HG03103 (cell line): ENCODE results near the gene PLCXD3.

Experiments used
- ATAC-seq: cut with Tn5 transposase; IDR thresholded peaks from one replicate; pipeline ENCODE4 v1.9.1; 2021; ENCODE audit warnings: low read depth; ENCODE audit not compliant: unreplicated experiment

The PLCXD3 gene, protein sequence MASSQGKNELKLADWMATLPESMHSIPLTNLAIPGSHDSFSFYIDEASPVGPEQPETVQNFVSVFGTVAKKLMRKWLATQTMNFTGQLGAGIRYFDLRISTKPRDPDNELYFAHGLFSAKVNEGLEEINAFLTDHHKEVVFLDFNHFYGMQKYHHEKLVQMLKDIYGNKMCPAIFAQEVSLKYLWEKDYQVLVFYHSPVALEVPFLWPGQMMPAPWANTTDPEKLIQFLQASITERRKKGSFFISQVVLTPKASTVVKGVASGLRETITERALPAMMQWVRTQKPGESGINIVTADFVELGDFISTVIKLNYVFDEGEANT

DNA sequence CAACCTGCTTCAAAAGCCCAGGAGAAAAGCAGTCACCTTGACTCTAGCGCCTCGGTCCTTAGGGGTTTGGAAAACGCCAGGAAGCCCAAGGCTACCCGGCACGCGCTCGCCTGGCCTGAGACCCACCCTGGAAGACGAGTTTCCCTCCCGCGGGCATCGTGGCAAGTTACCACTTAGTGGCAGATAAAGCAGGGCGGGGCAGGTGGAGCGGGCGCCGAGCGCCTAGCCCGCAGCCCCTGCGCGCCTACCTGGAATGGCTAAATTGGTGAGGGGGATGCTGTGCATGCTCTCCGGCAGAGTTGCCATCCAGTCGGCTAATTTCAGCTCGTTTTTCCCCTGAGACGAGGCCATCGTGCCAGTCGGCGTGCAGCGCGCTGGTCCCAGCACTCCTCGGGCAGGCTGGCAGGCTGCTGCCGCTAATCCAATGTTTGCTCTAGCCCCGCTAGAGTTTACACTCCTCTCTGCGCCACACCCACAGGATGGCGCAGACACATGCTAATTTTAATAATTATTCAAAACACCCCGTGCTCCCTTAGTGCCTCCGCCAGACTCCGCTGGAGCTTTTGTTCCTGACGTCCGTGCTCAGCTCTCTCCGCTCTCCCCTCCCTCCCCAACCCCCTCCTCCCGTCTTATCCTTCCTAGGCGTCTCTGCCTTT is at the start of gene PLCXD3:
TSS of gene PLCXD3 (minus strand) at position 426 of the 656 bp plus-strand sequence. CDS start at position 351, 75 bp downstream.
- no peak for ATAC-seq

DNA sequence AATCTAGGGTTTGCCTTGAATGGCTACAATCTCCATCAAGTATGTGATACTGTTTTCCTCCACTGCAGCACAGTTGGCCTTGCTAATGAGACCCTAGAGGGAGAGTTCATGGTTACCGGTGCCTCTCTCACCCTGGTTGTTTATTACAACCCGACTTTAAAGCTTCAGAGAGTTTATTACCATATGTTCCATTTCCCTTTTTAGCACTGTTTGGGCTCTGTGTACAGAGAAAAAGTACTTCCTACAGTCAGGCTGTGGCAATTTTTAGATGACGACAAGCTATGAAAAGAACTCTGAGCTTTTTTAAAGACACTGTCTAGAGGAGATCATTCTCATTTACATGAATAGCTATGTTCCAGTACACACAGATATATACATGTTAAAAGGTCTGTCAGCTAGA is 48.8 kb upstream of the PLCXD3 start:
- ATAC-seq = no peak

DNA sequence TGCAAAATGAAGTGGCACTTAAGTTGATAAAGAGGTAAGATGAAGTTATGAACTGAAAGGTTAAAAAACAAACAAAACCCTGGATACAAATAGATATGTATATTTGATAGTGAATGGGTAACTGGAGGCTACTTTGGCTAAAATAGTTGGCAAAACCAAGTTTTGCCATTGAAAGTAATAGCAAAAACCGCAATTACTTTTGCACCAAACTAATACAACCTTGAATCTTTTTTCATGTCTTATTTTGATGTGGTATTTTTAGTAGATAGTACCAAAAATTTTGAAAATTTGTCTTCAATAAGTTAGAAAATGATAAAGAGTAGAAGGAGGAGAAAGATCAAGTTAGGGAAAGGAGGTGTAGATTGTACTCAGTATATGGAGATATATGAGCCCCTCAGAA is 47.9 kb upstream of the PLCXD3 start:
- no peak for ATAC-seq

DNA sequence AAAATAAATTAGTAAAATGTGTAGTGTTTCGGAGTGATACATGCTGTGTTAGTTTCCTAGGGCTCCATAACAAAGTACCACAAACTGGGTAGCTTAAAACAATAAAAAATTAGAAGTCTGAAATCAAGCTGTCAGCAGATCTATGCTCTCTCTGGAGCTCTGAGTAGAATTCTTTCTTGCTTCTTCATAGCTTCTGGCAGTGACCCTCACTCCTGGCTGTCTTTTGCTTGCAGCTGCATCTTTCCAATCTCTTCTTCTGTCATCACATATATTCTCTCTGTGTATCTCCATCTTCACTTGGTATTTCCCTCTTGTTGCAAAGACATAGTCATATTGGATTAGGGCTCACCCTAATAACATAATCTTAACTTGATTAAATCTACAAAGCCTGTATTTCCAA is 37.6 kb upstream of the PLCXD3 start:
- ATAC-seq = no peak

DNA sequence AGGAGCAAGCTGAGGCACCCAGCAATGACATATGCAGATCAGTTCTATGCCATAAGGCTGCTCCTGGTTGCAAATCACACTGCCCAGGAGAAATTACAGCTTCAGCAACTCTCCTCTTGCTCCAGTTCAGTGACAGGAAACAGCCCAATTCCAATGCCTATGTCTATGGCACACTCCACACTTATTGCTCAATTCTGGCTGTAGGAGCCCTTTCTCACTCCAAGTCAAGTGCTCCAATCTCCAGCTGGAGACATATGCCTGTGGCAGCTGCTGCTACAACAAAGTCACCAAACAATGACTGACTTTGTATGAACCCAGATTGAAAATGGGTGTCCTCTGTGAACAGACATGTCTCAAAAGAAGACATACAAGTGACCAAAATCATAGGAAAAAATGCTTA is 31.8 kb upstream of the PLCXD3 start:
- ATAC-seq = no peak

DNA sequence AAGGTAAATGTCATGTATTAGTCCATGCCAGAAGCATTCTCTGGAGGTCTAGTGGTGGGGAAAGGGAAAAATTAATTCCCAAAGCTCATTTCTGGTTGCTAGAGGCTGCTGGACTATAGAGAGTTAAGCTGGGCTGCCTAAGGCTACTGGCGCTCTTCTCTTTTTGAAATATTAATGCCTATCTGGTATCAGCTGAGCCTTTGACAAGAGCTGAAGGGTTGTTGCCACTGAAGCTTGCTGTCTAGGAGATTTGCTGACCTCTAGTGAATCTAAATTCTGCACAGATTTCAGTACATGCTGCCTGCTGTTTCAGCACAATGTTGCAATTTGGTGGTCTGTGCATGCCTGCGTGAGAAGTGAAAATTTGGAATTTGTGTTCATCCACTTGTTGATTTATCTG is 29.1 kb upstream of the PLCXD3 start:
- ATAC-seq = no peak

DNA sequence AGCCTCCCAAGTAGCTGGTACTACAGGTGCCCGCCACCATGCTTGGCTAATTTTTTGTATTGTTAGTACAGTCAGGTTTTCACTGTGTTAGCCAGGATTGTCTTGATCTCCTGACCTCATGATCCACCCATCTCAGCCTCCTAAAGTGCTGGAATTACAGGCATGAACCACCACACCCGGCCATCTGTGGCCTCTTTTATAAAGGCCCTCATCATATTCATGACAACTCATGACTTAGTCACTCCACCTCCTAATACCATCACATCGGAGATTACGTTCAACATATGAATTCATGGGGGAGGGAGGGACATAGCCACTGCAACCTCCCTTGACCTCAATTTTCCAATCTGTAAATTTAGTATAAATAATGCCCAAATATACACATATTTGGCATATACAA is 27.2 kb upstream of the PLCXD3 start:
- ATAC-seq = no peak

DNA sequence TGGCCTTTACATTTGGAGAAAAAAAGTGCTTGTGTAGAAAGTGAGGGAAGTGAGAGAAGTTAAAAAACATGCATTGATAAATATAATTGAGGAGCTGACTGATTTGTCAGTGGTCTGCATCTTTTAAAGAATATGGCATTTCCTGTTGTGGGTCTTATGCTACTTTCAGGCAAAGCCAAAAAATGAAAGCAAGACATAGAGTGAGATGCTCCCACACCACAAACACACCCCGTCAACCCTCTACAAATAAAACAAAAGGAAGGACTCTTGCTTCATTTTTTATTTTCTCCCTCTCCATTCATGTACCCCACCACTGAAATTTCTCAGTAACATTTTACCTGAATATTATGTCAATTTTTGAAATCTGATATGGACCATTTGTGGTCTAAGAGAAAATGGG is 22.1 kb upstream of the PLCXD3 start:
- no peak for ATAC-seq

DNA sequence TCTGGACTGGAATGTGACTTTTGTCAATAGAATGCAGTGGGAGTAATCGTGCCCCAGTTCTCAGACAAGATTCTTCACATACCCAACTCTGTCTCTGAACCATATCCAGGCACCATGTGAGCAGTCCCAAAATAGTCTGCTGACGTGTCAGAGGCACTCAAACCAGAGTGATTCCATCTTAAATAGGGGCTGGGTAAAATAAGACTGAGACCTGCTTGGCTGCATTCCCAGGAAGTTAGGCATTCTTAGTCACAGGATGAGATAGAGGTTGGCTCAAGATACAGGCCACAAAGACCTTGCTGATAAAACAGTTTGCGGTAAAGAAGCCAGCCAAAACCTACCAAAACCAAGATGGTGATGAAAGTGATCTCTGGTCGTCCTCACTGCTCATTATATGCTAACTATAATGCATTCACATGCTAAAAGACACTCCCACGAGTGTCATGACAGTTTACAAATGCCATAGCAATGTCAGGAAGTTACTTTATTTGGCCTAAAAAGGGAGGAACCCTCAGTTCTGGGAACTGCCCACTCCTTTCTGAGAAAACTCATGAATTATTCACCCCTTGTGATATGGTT is 16.9 kb upstream of the PLCXD3 start:
- ATAC-seq = no peak

DNA sequence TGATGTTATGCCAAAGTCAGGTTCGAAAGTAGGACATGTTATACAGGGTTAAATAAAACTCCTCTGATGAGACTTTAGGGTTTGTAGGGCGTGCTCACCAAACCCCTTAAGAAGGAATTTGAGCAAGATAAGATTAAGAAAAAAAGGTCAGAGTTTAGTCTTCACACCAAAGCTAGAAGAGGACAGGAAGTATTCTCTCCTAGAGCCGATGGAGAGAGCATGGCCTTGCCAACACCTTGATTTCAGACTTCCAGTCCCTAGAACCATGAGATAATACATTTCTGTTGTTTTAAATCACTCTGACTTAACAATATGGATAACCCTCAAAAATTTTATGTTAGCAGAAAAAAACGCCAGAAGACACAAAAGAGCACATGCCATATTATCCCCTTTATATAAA is 16.3 kb upstream of the PLCXD3 start:
- no peak for ATAC-seq

DNA sequence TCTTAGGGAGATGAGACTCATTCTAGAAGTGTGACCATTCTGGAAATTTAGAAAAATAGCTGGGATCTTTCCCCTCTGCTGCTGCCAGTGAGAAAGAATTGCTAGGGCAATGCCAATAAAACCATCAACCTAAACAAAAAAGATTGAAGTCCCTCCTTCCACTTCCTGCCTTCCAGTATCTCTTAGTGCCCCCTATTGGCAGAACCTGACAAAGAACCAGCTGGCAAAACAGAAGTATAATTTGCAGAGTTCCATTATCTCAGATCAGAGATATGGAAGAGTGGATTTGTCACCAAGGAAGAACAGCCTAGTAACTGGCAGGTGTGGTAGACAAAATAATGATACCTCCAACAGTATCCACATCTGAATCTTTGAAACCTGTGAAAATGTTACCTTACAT is 13.8 kb upstream of the PLCXD3 start:
- no peak for ATAC-seq

DNA sequence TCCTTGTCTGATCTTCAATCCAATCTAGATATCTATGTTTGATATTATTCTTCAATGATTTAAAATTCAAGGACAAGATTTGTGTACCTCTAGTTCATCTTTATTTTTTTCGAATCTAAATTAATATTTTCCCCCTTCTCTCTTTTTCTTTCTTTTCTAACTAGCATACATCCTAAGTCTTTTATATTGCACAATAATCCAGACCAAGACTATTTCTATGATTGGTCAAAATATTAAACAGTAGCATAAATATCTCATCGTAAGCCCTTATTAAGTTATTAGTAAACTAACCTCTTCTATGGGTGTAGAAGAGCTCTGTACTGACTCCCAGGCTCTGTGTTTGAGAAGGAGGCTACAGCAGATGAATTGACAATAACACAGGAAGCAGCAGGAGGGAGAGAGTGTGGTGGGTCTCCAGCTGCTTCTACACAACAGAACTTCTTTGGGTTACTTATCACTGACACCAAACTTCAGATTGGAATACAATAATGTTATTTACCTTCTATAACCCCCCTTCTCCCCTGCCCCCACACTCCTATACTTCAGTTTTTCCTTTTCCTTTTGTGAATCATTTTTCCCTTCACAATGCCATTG is 11.9 kb upstream of the PLCXD3 start:
- ATAC-seq = no peak

DNA sequence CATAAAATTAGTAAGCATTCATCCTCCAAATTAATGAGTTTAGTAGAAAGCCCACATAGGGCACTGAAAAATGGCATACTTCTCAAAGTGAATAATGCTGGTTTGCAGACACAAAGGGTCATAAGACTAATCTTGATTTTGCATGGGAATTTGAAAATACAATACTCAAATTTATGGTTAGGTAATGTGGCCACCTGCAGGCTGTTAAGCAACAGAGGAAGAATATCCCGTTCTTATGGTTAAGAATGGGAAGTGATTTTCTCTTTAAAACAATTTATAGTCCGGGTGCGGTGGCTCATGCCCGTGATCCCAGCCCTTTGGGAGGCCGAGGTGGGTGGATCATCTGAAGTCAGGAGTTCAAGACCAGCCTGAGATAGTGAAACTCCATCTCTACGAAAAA is 9.4 kb upstream of the PLCXD3 start:
- no peak for ATAC-seq

DNA sequence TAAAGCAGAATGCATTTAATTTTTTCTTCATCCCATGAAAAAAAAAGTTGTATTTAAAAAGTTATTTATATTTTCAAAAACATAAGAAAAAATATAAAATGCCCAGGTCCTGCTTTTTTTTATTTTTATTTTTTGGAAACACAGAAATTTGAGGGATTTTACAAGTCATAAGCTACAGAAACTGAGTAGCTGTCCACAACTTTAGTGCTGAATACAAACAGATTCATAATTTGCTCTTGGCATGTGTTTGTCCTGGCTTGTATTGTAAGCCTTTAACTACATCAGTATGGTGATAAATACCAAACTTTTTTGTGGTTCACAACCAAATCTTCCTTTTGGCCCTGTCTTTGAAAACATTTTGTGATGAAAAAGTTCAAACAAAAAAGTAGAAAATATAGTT is 7.5 kb upstream of the PLCXD3 start:
- ATAC-seq = no peak

DNA sequence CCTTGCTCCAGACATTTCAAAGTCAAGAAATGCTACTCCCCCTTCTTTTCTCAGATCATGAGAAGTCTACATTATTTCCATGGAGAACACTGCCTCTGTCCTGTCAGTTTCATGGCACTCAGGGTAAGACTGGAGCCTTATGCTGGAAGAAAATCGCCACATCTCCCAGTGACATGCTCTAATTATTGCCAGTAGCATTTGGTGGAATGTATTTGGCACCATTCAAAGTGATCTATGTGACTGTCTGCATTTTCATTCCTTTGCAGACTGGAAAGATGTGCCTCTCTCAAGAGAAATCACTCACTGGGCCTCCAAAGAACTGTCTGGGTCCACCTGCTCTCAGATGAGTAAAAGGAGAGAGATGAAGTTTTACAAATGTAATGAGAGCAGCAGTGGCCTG is 840 bp upstream of the PLCXD3 start:
- ATAC-seq = no peak

DNA sequence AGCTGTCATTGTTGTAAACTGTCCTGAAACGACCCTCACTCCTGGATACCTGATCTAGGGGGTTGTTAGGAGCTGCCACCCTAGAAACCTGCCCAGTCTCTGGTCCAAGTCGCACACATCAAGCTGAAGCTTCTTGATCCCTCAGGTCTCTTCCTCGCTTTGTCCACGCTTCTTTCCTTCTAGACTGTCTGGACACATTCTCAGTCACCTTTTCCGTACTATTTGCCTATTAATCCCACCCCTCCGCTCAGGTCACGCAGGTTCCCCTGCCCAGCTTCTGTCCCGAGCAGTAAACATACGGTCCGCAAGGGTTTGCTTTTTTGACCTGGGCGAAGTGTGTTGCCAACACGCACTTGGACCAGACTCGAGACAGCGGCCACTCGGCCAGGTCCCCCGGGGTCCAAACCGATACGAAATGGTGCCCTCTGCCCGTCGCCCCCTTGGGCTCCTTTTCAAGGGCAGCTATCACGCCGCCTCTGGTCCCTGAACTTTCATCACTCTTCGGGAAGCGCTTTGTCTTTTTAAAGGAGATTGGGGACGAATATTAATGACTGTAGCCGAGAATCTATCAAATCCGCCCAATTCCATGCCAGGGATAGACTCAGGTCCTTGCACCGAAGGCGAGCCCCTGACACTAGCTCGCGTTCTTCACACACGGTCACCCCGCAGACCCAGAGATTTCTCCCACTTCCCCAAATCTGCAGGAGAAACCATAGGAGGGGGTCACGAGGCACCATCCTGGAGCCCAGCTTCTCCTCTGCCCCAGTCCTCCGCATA is 814 bp downstream of the PLCXD3 start:
- ATAC-seq = no peak

DNA sequence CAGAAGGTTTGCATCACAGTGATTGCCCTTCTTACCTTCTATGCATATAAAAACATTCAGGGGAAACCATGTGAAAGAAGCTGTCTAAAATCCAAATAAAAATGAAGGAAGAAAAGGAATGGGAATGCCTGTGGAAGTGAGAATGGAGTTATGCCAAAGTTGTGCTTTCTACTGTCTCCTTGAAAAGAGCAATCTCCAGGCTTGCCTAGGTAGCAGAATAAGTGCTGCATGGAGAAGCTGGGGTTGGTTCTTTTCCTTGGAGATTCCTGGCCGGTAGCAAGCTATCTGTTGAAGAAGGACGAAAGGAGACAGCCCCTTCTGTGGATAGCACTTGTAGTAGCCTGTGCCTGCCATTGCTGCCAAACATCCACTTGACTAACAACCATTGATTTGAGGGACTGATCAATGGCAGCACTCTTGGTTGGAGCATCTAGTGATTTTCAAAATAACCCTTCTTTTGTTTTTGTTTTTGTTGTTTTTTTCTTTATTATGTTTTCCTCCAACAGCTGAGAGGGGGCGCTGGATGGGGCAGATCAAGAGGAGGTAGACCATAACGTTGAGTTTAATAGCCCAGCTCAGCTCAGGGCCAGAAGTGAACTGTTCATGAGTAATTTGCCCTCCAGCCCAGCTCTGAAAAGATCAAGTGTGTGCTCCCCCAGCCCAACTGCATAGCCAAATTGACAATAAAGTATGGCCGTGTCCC is 1.6 kb downstream of the PLCXD3 start:
- ATAC-seq = no peak

DNA sequence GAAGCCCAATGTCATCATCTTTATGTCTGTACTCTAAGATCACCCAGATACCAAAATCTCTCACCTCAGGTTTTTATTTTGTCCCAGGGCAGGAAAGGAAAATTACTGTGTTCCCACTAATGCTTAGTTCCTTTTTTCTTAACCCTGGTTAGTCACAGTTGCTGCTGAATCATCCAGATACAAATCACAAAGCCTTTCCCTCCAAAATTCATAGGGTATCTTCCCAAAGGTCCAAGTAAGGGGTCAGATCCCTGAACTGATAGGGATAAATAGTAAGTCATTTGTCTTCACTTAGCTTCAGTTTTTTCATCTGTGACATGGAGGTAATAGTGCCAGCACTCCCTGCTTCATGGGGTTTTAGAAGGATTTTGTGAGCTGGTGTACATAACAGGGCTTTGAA is 2.2 kb downstream of the PLCXD3 start:
- ATAC-seq = no peak

DNA sequence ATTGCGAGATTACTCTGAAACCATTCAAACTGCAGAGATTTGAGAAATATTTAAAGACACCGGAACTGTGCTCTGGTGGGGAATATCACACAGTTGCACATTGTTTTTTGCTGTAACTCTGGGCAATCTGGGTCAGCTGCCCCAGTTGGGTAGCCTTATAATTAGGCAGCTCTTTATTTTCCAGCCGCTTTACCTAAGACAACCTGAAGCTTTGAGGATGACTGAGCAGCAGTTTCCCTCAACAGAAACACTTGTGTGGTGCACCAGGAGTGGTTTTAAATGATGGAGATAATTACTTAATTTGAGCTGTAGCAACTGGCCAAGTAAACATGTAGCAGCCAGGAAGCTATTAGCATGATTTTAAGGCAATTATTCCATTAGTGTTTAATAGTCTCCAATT is 2.9 kb downstream of the PLCXD3 start:
- ATAC-seq = no peak

DNA sequence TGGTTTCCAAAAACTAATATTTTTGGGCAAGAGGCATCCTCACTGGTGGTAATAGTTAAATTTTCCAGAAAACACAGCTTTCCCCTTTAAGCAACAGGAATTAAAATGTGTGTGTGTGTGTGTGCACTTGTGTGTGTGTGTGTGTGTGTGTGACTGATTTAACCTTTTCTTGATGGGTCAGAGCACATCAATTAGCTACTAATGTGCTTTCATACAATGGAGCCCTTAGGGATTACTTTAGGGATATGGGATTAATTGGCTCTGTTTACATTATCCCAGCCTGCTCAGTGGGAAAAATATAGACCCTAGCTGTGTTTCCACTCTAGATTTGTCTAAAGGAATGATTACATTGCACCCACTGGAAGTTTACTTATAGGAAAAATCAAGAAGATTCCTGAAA is 6.5 kb downstream of the PLCXD3 start:
- ATAC-seq = no peak
